ENCODE measurements around the gene SURF2.

The SURF2 gene

DNA sequence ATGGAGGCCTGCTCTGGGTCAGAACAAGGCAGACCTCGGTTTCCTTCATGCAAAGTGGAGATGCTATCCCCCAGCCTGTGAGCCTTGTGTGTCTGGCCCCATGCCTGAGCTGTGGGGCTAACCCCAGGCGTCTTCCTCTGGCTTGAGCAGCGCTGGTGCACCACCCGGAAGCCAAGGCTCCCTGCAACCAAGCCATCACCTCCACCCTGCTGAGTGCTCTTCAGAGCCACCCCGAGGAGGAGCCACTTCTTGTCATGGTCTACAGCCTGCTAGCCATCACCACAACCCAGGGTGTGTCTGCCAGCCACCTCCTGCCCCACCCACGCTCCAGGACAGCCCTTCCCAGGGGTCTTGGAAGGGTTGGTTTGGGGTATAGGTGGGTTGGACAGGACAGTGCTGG, 45.2 kb downstream of the SURF2 start:
- DNase-seq (ENCODE audit: low read depth), result no peak

DNA sequence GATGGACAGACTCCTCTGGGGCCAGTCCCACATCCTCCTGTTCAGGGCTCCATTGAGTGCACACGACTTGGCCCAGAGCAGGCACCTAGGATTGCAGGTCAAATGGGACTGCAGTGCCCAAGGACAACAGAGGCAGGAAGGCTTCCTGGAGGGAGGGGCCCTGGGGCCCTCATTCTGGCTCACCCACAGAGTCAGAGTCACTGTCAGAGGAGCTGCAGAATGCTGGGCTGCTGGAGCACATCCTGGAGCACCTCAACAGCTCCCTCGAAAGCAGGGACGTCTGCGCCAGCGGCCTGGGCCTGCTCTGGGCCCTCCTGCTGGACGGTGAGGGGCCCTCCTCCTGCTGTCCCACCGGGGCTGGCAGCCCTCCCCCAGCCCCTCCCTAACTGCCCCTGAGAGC, 46.3 kb downstream of the SURF2 start:
- DNase-seq (ENCODE audit: low read depth), result no peak

DNA sequence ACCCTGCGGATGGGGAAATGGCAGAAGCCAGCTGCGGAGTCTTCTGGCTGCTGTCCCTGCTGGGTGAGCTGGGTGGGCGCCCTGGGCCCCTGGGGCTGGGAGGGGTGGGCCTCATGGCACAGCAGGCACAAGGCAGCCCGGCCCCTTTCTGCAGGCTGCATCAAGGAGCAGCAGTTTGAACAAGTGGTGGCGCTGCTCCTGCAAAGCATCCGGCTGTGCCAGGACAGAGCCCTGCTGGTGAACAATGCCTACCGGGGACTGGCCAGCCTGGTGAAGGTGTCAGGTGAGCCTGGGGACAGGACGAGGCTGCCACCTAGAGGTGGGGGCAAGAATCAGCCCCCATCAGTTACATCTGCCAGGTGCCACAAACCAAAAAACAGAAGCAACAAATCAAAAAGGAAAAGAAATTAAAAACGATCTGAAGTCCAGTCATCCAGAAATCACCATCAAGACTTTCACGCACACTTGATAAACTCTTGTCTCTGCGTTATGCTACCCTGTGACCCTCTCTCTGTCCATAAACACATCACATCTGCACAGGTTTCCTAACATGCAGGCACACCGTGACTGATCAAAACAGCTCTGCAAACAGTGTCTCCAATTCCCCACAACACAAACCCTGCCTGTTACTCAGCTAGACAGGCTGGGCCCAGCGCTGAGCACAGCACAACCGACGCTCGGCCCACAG, 47.6 kb downstream of the SURF2 start:
- DNase-seq (ENCODE audit: low read depth), result peak; percentile 45

DNA sequence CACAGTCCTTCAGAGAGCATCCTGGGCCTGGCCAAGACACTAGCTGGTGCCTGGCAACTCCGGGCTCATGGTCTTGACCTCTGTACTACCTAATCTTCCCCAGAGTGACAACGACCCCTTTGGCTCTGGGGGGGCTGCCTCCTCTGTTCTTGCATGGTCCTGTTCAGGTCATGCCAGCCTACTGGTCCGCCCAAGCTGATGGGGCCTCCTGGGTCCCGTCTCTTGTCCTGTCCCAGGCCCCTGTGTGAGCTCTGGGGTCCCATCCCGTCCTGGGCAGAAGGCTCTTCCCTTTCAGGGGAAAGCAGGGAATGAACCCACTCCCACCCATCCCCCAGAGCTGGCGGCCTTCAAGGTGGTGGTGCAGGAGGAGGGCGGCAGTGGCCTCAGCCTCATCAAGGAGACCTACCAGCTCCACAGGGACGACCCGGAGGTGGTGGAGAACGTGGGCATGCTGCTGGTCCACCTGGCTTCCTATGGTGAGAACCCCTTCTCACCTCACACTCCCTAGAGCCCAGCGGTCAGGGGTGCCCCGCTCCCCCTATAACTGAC, 48.2 kb downstream of the SURF2 start:
- no peak for DNase-seq (ENCODE audit: low read depth)

DNA sequence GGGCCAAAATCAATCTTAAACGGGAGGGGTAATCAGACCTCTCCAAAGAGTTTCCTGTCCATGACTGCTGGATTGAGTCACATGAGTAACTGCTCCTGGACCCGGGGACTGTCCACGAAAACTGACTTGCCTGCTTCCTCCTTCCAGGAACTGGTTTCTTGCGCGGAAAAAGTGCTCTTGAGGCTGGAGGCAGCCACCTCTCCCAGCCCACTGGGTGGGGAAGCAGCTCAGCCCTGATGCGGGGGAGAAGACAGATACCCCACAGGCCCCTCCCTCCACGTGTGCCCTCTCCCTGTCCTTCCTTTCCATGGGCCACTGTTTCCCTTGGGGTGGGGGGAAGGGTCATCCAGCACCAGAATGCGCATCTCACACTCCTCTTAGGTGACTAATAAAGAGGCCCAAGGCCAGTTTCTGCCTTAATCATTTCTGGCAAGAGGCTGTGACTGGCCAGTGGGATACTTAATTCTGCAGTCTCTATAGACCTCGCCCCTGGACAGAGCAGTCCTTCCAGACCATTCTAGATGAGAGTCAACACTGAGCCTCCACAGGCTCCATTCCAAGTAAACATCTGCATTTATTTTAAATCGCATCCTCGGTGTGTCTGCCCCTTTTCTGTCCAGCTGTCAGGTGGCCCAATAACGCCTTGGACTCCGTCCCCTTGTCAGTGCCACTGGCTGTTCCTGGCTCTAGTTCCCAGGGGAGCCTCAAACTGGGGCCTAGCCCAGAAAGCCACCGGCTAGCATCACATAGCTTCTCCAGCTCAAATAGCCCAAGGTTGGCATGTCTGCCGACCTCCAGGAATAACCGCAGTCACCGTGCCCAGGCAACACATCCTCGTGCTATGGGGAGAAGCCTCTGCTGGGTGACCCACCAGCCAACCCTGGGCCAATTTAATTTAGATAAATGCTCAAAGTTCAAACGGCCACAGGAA, 49.4 kb downstream of the SURF2 start:
- no peak for DNase-seq (ENCODE audit: low read depth)

DNA sequence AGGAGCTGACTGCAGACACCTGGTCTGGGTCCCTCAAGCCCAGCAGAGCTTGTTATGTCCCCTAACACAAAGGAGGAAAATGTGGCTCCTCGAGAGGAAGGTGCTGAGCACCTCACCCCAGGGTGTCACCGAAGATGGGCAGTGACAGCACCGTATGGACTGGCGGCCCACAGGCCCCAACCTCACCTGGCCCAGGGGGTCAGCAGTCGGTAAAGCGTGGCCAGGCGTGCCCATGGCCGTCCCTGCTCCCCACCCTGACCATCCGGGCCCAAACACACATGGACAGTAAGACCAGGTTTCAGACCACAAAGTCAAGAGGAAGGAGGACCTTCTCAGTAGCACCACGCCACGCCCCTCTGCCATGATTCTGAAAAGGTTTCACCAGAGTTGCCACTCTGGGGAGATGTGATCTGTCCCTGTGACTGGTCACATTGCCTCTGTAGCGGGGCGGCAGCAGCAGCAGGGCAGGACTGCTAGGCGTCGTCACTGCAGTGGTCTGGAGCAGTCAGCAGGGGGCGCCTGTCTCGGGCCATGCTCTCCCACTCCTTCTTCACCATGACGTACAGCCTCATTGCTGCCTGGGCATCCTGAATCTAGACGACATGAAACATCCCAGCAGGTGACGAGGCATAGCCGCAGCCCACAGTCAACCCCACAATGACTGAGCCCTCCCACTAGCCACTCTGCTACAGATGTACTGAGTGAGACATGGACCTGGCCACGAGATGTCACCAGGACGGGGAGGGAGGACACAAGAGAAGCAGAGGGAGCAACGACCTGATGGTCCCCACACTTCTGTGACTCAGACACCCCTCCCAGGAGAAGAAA, 50.3 kb downstream of the SURF2 start:
- DNase-seq (ENCODE audit: low read depth), result peak; percentile 71

DNA sequence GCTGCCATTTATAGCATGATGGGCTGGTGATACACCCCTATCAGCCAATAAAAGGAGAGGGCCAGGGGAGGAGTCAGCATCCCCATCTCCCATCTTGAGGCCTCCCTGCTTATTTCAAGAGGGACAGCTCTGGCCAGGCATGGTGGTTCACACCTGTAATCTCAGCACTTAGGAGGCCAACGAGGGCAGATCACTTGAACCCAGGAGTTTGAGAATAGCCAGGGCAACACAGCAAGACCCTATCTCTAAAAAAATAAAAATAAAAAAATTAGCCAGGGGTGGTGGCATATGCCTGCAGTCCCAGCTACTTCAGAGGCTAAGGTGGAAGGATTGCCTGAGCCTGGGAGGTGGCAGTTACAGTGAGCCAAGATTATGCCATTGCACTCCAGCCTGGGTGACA, 51.7 kb downstream of the SURF2 start:
- DNase-seq (ENCODE audit: low read depth), result no peak

All from T follicular helper cell (primary cell).